Superior temporal gyrus (tissue), 1 donor: Measurements from ENCODE around the gene FOSL1.

Source experiments
- DNase-seq: peaks from one replicate; pipeline ENCODE4 v3.0.0-alpha.2; 2016; ENCODE audit errors: extremely low spot score

FOSL1 gene

GRCh38 chr11:65919573-65920371, 19.6 kb upstream of the FOSL1 start:
- DNase-seq = no peak

GRCh38 chr11:65919141-65919572, 19.0 kb upstream of the FOSL1 start, which contains the start of gene DRAP1:
Gene DRAP1 (plus strand): TSS chr11:65919426. CDS start chr11:65919502, 76 bp downstream.
- DNase-seq = peak; percentile 97

DNA sequence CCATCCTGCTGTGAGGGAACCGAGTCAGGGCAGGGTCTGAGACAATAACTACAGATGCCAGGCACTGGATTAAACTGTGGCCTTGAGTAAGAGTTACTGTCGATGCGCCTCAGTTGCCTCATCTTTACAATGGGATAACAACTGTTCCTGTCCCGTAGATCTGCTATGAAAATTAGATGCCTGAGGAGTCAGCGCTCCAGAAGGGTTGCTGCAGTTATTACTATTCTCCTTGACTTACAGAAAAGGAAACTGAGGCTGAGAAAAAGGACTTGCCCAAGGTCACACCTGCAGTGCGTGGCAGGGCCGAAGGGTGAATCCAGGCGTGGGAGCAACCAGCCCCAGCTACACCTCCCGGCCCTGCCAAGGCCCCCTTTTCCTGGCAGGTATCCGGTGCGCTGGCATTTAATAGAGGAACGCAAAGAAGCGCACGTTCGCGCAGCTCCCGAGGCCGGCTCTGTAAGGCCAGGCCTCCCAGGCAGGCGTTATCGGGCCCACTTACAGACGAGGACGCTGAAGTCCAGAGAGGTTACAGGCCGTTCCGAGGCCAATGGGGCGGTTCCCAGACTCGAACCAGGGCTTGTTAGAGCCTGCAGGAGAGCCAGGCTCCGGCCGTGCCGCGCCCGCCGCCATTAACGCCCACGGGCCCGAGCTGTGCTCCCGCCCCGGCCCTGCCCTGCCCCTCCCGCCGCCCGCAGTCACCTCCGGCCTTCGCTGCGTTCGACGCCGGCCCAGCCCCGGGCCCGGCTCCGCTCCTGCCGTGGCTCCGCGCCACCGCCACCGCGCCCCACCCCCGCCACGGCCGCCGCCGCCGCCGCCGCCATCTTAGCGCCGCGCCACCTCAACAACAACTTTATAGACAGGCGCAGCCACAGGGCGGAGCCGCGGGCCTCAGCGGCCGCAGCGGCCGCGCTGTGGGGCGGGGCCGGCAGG, 18.3 kb upstream of the FOSL1 start, which contains the start of gene C11orf68:
TSS of gene C11orf68 (minus strand) at position 852 of the 930 bp plus-strand sequence. CDS start at position 821, 31 bp downstream.
- no peak for DNase-seq

GRCh38 chr11:65917434-65918210, 17.4 kb upstream of the FOSL1 start:
- no peak for DNase-seq

- no peak for DNase-seq
These were observed 16.9 kb upstream of the FOSL1 start for GRCh38 chr11:65917077-65917433.

GRCh38 chr11:65916391-65916790, 16.2 kb upstream of the FOSL1 start:
- no peak for DNase-seq

GRCh38 chr11:65915821-65916251, 15.6 kb upstream of the FOSL1 start:
- no peak for DNase-seq

DNA sequence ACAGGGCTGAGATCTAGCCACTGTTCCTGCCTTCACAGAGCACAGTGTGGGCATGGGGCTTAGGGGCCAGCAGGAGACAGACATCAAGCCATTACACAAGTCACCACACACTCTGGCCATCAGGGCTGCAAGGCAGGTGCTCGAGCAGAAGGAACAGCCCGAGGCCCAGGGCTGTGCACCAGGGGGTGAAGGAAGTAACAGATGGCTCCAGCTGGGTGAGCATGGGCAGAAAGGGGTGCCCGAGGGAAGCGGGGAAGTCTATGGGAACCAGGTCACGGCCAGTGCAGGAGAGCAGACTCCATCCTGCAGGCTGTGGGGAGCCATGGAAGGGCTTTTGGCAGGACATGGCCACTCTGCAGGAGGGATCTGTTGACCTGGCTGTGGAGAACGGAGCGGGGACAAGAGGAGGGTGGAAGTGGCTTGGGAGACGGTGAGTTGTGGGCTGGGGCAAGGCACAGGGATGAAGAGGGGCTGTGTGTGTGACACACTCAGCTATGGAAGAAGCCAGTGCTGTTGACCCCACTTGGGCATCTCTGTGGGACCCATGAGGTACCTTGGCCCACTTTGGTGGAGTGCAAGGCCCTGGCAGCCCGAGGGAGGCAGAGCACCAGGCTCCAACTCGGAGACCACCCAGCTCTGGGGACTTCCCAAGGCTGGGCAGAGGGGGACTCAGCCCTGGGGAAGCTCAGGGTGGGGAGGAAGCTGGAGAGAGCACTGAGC, 15.1 kb upstream of the FOSL1 start:
- no peak for DNase-seq

GRCh38 chr11:65912845-65913244, 12.7 kb upstream of the FOSL1 start:
- no peak for DNase-seq

GRCh38 chr11:65911682-65912568, 11.7 kb upstream of the FOSL1 start:
- no peak for DNase-seq

- no peak for DNase-seq
These were observed 7.7 kb upstream of the FOSL1 start for GRCh38 chr11:65907878-65908277.

DNA sequence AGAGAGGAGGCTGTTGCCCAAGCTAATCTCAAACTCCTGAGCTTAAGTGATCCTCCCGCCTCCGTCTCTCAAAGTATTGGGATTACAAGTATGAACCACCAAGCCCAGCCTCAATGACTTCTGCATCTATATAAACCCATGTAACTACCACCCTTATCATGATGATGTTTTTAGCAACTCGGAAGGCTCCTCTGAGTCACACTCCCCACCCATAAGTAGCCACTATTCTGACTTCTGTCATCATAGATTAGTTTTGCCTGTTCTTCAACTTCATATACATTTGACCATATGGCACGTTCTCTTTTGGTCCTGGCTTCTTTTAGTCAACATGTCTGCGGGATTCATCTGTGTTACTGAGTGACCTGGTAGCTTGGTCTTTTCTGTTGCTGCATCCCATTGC, 6.4 kb upstream of the FOSL1 start:
- no peak for DNase-seq

DNA sequence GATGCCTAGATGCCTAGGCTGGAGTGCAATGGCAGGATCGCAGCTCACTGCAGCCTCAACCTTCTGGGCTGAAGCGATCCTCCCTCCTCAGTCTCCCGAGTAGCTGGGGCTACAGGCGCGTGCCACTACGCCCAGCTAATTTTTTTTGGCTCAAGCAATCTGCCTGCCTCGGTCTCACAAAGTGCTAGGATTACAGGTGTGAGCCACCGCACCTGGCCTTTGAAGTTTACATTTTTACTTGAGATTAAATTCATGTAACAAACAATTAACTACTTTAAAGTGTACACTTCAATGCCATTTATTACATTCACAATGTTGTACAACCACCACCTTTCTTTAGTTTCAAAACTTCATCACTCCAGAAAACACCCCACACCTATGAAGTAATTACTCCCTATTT, 3.5 kb upstream of the FOSL1 start:
- no peak for DNase-seq

GRCh38 chr11:65903068-65903481, 2.9 kb upstream of the FOSL1 start:
- DNase-seq = no peak

- no peak for DNase-seq
These were observed 652 bp upstream of the FOSL1 start for GRCh38 chr11:65900899-65901180.

DNA sequence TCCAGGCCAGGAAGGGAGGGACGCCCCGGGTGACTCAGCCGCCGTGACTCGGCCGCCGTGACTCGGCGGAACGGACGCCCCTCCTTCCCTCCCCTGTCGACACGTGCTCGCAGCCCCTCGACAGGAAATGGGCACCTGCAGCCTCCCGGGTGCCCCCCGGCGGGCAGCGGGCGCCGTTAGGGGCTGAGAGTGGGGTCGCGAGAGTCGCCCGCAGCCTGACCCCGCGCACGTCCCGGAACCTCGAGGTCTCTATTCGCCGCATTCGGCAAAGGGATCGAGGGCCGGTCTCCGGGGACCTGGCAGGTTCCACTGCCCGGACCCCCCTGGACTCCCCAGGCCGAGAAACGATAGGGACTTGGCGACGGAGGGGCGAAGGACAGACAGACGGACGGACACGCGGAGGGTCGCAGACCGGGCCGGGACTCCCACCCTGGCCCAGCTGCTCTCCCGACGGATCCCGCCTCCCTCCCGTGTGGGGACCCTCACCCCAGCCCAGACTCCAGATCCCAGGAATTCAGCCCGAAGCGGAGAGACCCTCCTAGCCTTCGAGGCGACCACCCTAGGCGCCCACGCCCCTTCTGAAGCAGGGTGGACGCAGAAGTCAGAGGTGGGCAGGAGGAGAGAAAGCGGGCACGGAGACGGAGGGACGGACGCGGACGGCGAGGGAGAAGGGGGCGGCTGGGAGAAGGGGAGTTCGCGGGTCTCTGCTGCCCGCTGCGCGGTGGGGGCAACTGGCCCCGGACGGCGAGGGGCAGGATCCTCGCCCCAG, 648 bp downstream of the FOSL1 start:
- no peak for DNase-seq

- DNase-seq = no peak
These were observed 1.4 kb downstream of the FOSL1 start for GRCh38 chr11:65898656-65899355.

- DNase-seq = no peak
These were observed 3.1 kb downstream of the FOSL1 start for GRCh38 chr11:65897020-65897471.
